GM18511 (cell line): ENCODE measurements around the gene ZNF398.
"Not testable (repeated sequence)": the region's sequence is repeated elsewhere in the genome, so short reads cannot be mapped to it uniquely, and the experiment has no call there.

Experiments used
- ATAC-seq: cut with Tn5 transposase; IDR thresholded peaks from one replicate; pipeline ENCODE4 v1.9.1; 2021; ENCODE audit warnings: mild to moderate bottlenecking, moderate library complexity; ENCODE audit not compliant: unreplicated experiment

ZNF398 gene

GRCh38 chr7:149223761-149224160 is 76.5 kb downstream of the ZNF398 start:
- no peak for ATAC-seq

GRCh38 chr7:149224352-149224751 is 77.1 kb downstream of the ZNF398 start:
- ATAC-seq, result no peak

- no peak for ATAC-seq
Measured at GRCh38 chr7:149225106-149225505, 77.9 kb downstream of the ZNF398 start.

- ATAC-seq, result no peak
Measured at GRCh38 chr7:149225656-149226055, 78.4 kb downstream of the ZNF398 start.

- not testable (repeated sequence) for ATAC-seq
Measured at GRCh38 chr7:149226366-149226765, 79.1 kb downstream of the ZNF398 start.

- ATAC-seq, result no peak
Measured at GRCh38 chr7:149226840-149227494, 79.7 kb downstream of the ZNF398 start.

GRCh38 chr7:149228831-149229471 is 81.7 kb downstream of the ZNF398 start:
- ATAC-seq, result no peak

GRCh38 chr7:149229526-149229925 is 82.3 kb downstream of the ZNF398 start:
- ATAC-seq, result no peak

GRCh38 chr7:149232362-149232761 is 85.1 kb downstream of the ZNF398 start:
- ATAC-seq, result no peak
